Naive thymus-derived CD4-positive, alpha-beta T cell (primary cell): ENCODE data around the gene CMIP. TPM values are rescaled to one million over a fixed set of nuclear protein-coding genes. Genes with fewer than 3 reads are reported as not detected.

Experiments
- ATAC-seq: fragments of 150-1000 bp; cut with Tn5 transposase; 2 replicates; pipeline ENCODE4 v1.10.0; 2021; ENCODE audit warnings: mild to moderate bottlenecking, moderate library complexity
- CTCF ChIA-PET: fragments of 350-600 bp; sonication (Branson Sonifier 250); formaldehyde crosslinking; loops from one replicate; lab custom pipeline; 2021; ENCODE audit warnings: antibody characterized with exemption; lab: Charles Lee
- POLR2A ChIA-PET: fragments of 350-600 bp; sonication (Branson Sonifier 250); formaldehyde crosslinking; loops from one replicate; lab custom pipeline; 2021; ENCODE audit warnings: antibody characterized with exemption, inconsistent platforms; lab: Charles Lee
- DNase-seq, 9 donors: peaks; one replicate each; pipeline versions ENCODE4 v3.0.0 to v3.0.0-alpha.2; 2020 to 2022; ENCODE audit warnings: mixed read lengths in 1 of 9
- H3K27ac ChIP-seq: one replicate; pipeline ENCODE4 v1.7.0; 2013; ENCODE audit warnings: mild to moderate bottlenecking, low read depth, low read length, moderate library complexity
- H3K27me3 ChIP-seq, 2 donors: one replicate each; pipeline ENCODE4 v1.7.0; 2013; ENCODE audit warnings: low read length in 2 of 2, mild to moderate bottlenecking in 2 of 2, moderate library complexity in 2 of 2; ENCODE audit not compliant: control insufficient read depth in 2 of 2, insufficient read depth in 2 of 2
- H3K36me3 ChIP-seq, 3 experiments: 1 replicate in 2 of 3; 2 replicates in 1 of 3; pipeline ENCODE4 v1.7.0; 2013; ENCODE audit warnings: low read length in 3 of 3, mild to moderate bottlenecking in 3 of 3, moderate library complexity in 1 of 3; ENCODE audit not compliant: insufficient read depth in 3 of 3, control insufficient read depth in 2 of 3
- H3K4me1 ChIP-seq, 2 donors: one replicate each; pipeline ENCODE4 v1.7.0; 2013; ENCODE audit warnings: low read length in 2 of 2, mild to moderate bottlenecking in 2 of 2, moderate library complexity in 1 of 2; ENCODE audit not compliant: control insufficient read depth in 2 of 2, insufficient read depth in 2 of 2
- H3K4me3 ChIP-seq: 2 replicates; pipeline ENCODE4 v1.7.0; 2013; ENCODE audit warnings: mild to moderate bottlenecking, low read length
- H3K9me3 ChIP-seq, 3 experiments: 1 replicate in 2 of 3; 2 replicates in 1 of 3; pipeline ENCODE4 v1.7.0; 2013; ENCODE audit warnings: low read length in 3 of 3; ENCODE audit not compliant: control insufficient read depth in 2 of 3
- H3K27ac Mint-ChIP-seq, 9 donors: one replicate each; pipeline ENCODE4 v1.8.0; 2020 to 2022; ENCODE audit warnings: mixed read lengths in 9 of 9, mild to moderate bottlenecking in 8 of 9, moderate library complexity in 5 of 9, inconsistent platforms in 2 of 9
- H3K27me3 Mint-ChIP-seq, 5 donors: one replicate each; pipeline ENCODE4 v1.8.0; 2021 to 2022; ENCODE audit warnings: mixed read lengths in 5 of 5, mild to moderate bottlenecking in 1 of 5
- H3K36me3 Mint-ChIP-seq, 5 donors: one replicate each; pipeline ENCODE4 v1.8.0; 2020 to 2022; ENCODE audit warnings: mixed read lengths in 5 of 5, mild to moderate bottlenecking in 3 of 5, inconsistent platforms in 1 of 5
- H3K4me1 Mint-ChIP-seq, 7 donors: one replicate each; pipeline ENCODE4 v1.8.0; 2020 to 2022; ENCODE audit warnings: mixed read lengths in 7 of 7, mild to moderate bottlenecking in 3 of 7, inconsistent platforms in 1 of 7
- H3K4me3 Mint-ChIP-seq, 10 donors: one replicate each; pipeline ENCODE4 v1.8.0; 2020 to 2022; ENCODE audit warnings: mild to moderate bottlenecking in 10 of 10, mixed read lengths in 10 of 10, moderate library complexity in 6 of 10, inconsistent platforms in 2 of 10
- H3K9me3 Mint-ChIP-seq, 11 donors: one replicate each; pipeline ENCODE4 v1.8.0; 2020 to 2022; ENCODE audit warnings: mixed read lengths in 11 of 11, mild to moderate bottlenecking in 4 of 11, inconsistent platforms in 1 of 11, moderate library complexity in 1 of 11
- intact Hi-C, 2 donors: fragments of 100-400 bp; cut with micrococcal nuclease; formaldehyde crosslinking; loops; one replicate each; pipeline ENCODE4 v1.15.1; 2023
- polyA plus RNA-seq, 2 donors: library from polyadenylated mRNA; unstranded; fragments of 300-500 nt; fragmentation: Illumina TruSeq; gene quantifications; one replicate each; pipeline ENCODE4 v1.2.3, GENCODE V29; 2021
- total RNA-seq, 6 experiments: library from RNA in 5 of 6; stranded (reverse) in 5 of 6; gene quantifications; 1 replicate in 5 of 6; 2 replicates in 1 of 6; pipeline ENCODE4 v1.2.3 and lab custom pipeline; 2021 to 2026

Gene CMIP
- total and polyA plus RNA-seq, 7 experiments from 2014 or later, result 0.66 to 75.4 (median 34.3) TPM

DNA sequence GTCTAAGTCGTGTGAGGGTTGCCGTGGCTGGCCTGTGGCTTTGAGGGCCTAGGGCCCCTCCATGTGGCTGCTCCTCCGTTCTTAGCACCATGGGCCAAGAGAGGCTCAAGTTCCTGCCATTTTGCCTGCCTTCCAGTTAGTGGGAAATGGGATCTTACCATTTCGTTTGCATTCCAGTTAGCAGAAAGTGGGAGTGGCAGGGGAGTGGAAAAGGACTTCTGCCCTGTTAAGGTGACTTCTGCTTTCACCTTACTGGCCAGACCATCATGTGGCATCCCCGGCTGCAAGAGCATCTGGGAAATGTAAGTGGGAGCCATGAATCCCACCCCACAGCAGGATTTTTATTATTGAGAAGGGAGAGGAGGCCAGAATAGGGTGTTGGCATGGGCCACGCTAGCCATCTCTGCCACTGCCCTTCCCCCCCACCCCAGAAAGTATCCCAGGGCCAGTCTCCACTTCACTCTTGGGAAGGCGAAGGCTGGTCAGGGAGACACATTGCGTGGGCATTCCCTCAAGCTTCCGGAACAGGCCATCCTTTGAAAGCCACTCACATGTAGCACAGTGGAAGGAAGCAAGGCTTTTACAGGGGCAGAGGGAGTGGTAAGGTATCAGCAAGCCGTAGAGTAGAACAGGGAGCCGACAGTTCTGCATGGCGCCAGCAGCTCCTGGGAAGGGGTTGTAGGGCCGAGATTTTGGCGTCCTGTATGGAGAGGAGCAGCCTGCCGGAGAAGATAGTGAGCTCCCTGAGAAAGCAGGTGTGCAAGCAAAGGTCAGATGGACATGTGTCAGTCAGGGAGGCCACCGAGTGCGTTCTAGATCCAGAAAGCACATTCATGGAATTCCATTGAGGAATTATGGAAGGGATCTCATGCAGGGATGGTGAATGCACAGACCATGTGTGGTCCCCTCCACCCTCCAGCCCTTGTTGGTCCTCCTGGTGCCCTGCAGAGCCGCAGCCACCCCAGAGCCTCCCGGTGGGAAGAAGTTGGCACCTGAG lies 33.4 kb downstream of the CMIP start:
- peaks cover 63 to 88% (median 79%) of the 10 kb centered on the region in 7 donors for H3K4me1 Mint-ChIP-seq
- no peaks in the 10 kb centered on the region for H3K27me3 Mint-ChIP-seq
- POLR2A ChIA-PET, result no interaction called here
- peaks cover 0 to 2% (median 0%) of the 10 kb centered on the region in 11 donors for H3K9me3 Mint-ChIP-seq
- peaks cover 5 to 33% (median 23%) of the 10 kb centered on the region in 5 donors for H3K36me3 Mint-ChIP-seq
- no peaks in the 10 kb centered on the region for H3K36me3 ChIP-seq
- no peak for ATAC-seq
- DNase-seq, result no peak
- CTCF ChIA-PET, result no interaction called here
- peak overlapping the region in 4 of 9 donors; percentile 38 to 61 (median 42) for H3K27ac Mint-ChIP-seq
- H3K4me1 ChIP-seq, result peaks cover 23 to 31% of the 10 kb centered on the region in 2 donors
- peak overlapping the region in 7 of 10 donors; percentile 9 to 52 (median 27) for H3K4me3 Mint-ChIP-seq
- no peaks in the 10 kb centered on the region for H3K27me3 ChIP-seq
- no peak overlapping the region for H3K4me3 ChIP-seq
- no peak overlapping the region for H3K27ac ChIP-seq
- no peaks in the 10 kb centered on the region for H3K9me3 ChIP-seq
- intact Hi-C loops, result no loop called here

DNA sequence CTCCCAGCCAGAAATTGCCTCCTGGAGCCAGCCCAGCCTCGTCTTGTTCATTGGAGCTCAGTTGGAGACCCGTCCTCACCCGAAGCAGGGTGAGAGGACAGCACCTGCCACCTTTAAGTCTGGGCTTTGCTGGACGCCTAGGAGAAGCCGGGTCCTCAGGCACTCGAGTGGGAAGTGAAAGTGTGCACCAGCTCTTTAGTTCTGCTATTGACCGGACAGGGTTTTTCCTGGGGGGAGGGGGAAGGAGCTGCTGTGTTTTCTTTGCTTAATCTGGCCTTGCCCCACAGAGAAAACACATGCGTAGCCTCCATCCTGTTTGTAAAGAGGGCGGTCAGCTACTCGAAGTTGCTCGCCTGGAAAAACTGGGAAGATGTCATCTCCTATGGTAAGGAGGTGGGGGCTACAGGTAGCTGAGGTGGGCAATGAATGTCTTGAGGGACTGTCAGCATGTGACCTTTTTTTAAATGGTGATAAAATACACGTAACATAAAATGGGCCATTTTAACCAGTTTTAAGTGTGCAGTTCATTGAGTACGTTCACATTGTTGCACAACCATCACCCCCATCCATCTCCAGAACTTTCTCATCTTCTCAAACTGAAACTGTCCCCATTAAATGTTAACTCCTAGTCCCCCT lies 34.4 kb downstream of the CMIP start:
- intact Hi-C loops, result no loop called here

DNA sequence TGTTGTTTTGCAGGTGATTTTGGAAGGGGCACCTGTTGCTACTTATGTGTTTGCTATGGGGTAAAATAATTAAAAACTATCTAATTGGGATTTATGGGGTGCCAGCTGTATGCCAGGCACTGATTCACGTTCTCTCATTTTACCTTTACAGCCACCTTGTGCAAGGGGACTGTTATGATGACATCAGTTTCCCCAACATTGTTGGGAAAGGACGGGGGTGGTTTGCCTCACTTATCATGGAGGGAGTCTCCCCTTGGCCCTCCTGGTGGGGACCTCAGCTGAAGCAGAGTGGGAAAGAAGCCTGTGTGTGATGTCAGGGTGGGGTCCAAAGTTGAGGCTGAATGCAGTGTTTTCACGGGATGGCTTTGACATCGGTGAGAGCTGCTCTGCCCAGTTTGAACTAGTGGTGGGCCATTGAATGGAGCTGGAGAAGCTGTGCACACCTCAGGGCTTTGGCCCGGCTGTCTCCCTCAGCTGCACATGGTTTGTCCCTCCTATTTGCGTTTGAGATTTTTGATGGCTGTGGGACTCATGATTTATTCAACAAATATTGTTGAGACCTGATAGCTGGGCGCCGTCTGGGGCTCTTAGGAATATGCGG lies 36.1 kb downstream of the CMIP start:
- Histone ChIP-seq H3K36me3 (no peaks in the 10 kb centered on the region), H3K4me3 (no peak overlapping the region), H3K9me3 (no peaks in the 10 kb centered on the region), H3K27ac (no peak overlapping the region), H3K27me3 (no peaks in the 10 kb centered on the region), H3K4me1 (peaks cover 25 to 37% of the 10 kb centered on the region in 2 donors)
- no peak overlapping the region for H3K4me3 Mint-ChIP-seq
- intact Hi-C loops, result loop anchor here in 1 of 2 donors (5.0 kb wide), 1 partner anchor 33 kb away; no protein-coding TSS in a partner anchor
- peaks cover 50 to 84% (median 69%) of the 10 kb centered on the region in 7 donors for H3K4me1 Mint-ChIP-seq
- ATAC-seq (no peak), DNase-seq (no peak)
- CTCF ChIA-PET, result interaction anchor here (0.6 kb wide), 1 partner anchor 217 kb away, joined by 4 read pairs; no protein-coding TSS in a partner anchor
- H3K9me3 Mint-ChIP-seq, result peaks cover 0 to 2% (median 0%) of the 10 kb centered on the region in 11 donors
- H3K27me3 Mint-ChIP-seq, result no peaks in the 10 kb centered on the region
- H3K27ac Mint-ChIP-seq, result peak overlapping the region in 2 of 9 donors; percentile 37 to 72
- POLR2A ChIA-PET, result interaction anchor here (1.0 kb wide), 1 partner anchor 11 kb away, joined by 3 read pairs; no protein-coding TSS in a partner anchor
- peaks cover 0 to 30% (median 16%) of the 10 kb centered on the region in 5 donors for H3K36me3 Mint-ChIP-seq

More for the DNA sequence above, 34.4 kb downstream of the CMIP start:
- no peak overlapping the region for H3K27ac ChIP-seq
- peak; percentile 69 for ATAC-seq
- H3K4me3 Mint-ChIP-seq, result peak overlapping the region in 5 of 10 donors; percentile 1 to 39 (median 33)
- H3K27me3 ChIP-seq, result no peaks in the 10 kb centered on the region
- H3K9me3 ChIP-seq, result no peaks in the 10 kb centered on the region
- peaks cover 5 to 35% (median 21%) of the 10 kb centered on the region in 5 donors for H3K36me3 Mint-ChIP-seq
- H3K9me3 Mint-ChIP-seq, result peaks cover 0 to 2% (median 0%) of the 10 kb centered on the region in 11 donors
- DNase-seq, result peak in 1 of 9 donors; percentile 22
- no peaks in the 10 kb centered on the region for H3K27me3 Mint-ChIP-seq
- ChIA-PET POLR2A (no interaction called here), CTCF (interaction anchor here (1.3 kb wide), 1 partner anchor 9 kb away, joined by 3 read pairs; no protein-coding TSS in a partner anchor)
- peaks cover 57 to 88% (median 75%) of the 10 kb centered on the region in 7 donors for H3K4me1 Mint-ChIP-seq
- peak overlapping the region in 3 of 9 donors; percentile 38 to 78 (median 57) for H3K27ac Mint-ChIP-seq
- no peaks in the 10 kb centered on the region for H3K36me3 ChIP-seq
- no peak overlapping the region for H3K4me3 ChIP-seq
- peaks cover 25 to 37% of the 10 kb centered on the region in 2 donors for H3K4me1 ChIP-seq

DNA sequence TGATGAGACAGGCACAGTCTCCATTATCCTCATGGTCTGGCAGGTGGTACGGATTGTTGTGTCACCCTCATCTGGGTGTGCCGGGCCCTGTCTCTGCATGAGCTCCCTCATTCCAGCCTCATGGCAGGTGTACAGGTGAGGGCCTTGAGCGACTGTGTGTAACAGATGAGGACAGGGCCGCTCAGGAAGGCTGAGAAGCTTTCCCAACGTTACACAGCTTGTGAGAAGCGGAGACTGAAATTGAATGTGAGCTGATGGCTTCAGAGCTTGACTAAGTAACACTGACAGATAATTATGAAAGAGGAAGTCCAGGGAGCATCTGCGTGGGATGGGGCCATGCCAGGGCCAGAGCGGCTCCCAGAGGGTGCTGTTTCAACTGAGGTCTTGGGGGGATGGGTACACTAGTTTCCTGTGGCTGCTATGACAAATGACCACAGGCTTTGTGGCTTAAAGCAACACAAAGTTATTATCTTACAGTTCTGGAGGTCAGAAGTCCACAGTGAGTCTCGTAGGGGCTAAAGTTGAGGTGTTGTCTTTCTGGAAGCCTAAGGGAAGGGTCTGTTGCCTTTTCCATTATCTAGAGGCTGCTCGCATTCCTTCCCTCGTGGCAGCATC lies 36.7 kb downstream of the CMIP start:
- no peaks in the 10 kb centered on the region for H3K36me3 ChIP-seq
- H3K9me3 Mint-ChIP-seq, result peaks cover 0 to 2% (median 0%) of the 10 kb centered on the region in 11 donors
- H3K27me3 ChIP-seq, result no peaks in the 10 kb centered on the region
- no peak overlapping the region for H3K4me3 ChIP-seq
- no peaks in the 10 kb centered on the region for H3K27me3 Mint-ChIP-seq
- no peaks in the 10 kb centered on the region for H3K9me3 ChIP-seq
- H3K27ac Mint-ChIP-seq, result peak overlapping the region in 3 of 9 donors; percentile 14 to 86 (median 37)
- POLR2A ChIA-PET, result interaction anchor here (1.0 kb wide), 1 partner anchor 10 kb away, joined by 3 read pairs; no protein-coding TSS in a partner anchor
- H3K4me3 Mint-ChIP-seq, result peak overlapping the region in 1 of 10 donors; percentile 12
- no peak for DNase-seq
- H3K27ac ChIP-seq, result no peak overlapping the region
- H3K4me1 ChIP-seq, result peaks cover 25 to 37% of the 10 kb centered on the region in 2 donors
- H3K4me1 Mint-ChIP-seq, result peaks cover 46 to 78% (median 67%) of the 10 kb centered on the region in 7 donors
- peak; percentile 87 for ATAC-seq
- peaks cover 0 to 25% (median 12%) of the 10 kb centered on the region in 5 donors for H3K36me3 Mint-ChIP-seq
- intact Hi-C loops, result loop anchor here in 1 of 2 donors (5.0 kb wide), 1 partner anchor 34 kb away; no protein-coding TSS in a partner anchor
- CTCF ChIA-PET, result no interaction called here

DNA sequence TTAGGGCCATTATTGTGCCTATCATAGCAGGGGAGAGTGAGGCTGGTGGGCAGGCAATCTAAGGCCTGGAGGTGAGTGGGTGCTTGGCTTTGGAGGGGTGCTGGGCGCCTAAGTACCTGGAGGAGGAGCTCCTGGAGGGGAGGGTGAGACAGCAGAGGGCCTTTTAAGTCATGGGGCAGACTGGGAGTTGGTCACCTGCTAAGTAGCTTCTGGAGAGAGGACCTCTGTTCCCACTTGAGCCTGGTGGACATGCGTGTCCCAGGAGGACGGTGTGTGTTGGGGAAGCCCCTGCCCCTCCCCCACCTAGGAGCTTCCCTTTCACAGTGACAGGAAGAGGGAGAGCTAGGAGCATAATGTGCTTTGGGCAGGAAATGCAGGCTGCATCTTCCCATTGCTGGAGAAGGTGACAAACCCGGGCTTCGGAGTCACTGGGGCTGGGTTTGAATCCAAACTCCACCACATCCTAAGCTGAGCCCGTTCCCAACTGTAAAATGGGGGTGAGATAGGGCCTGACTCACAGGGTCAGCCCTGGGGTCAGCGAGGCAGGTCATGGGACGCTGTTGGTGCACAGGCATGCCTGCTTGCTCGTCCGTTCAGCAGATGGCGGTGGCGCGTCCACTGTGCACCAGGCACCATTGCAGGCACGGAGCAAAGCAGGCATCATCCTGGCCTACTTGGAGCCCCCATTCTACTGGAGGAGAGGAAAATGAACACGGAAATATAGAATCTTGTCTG lies 37.9 kb downstream of the CMIP start:
- Histone ChIP-seq H3K9me3 (no peaks in the 10 kb centered on the region), H3K27ac (no peak overlapping the region), H3K27me3 (no peaks in the 10 kb centered on the region), H3K4me1 (peaks cover 14 to 26% of the 10 kb centered on the region in 2 donors), H3K36me3 (no peaks in the 10 kb centered on the region), H3K4me3 (no peak overlapping the region)
- ChIA-PET CTCF (no interaction called here), POLR2A (interaction anchor here (0.5 kb wide), 1 partner anchor 91 kb away, joined by 4 read pairs; no protein-coding TSS in a partner anchor)
- Mint-ChIP-seq H3K27me3 (no peaks in the 10 kb centered on the region), H3K36me3 (peaks cover 0 to 15% (median 6%) of the 10 kb centered on the region in 5 donors), H3K4me1 (peaks cover 34 to 67% (median 57%) of the 10 kb centered on the region in 7 donors), H3K4me3 (peak overlapping the region in 1 of 10 donors; percentile 13), H3K9me3 (peaks cover 0 to 2% (median 0%) of the 10 kb centered on the region in 11 donors), H3K27ac (peak overlapping the region in 4 of 9 donors; percentile 41 to 65 (median 46))
- ATAC-seq, result no peak
- intact Hi-C loops, result loop anchor here in 1 of 2 donors (5.0 kb wide), 1 partner anchor 35 kb away; no protein-coding TSS in a partner anchor
- no peak for DNase-seq
